Left ventricle myocardium superior (tissue), 1 donor: ENCODE data around the gene ENGASE. TPM values are rescaled to one million over a fixed set of nuclear protein-coding genes. Genes with fewer than 3 reads are reported as not detected.
A peak's percentile ranks its signal among the peaks of the same experiment; 100 is the strongest.
"Not testable (repeated sequence)": the region's sequence is repeated elsewhere in the genome, so short reads cannot be mapped to it uniquely, and the experiment has no call there.

Experiments used
- ATAC-seq: fragments of 200-7000 bp; cut with Tn5 transposase; one replicate; pipeline ENCODE4 v1.9.1; 2020; ENCODE audit warnings: mild to moderate bottlenecking, moderate library complexity
- DNase-seq: peaks from one replicate; pipeline ENCODE4 v3.0.0-alpha.2; 2020
- intact Hi-C: fragments of 100-400 bp; cut with micrococcal nuclease; formaldehyde crosslinking; loops from one replicate; pipeline ENCODE4 v1.11.0; 2022
- total RNA-seq: library from RNA; stranded (reverse); fragmentation: NEBNext Ultra II Directional; extraction: Animal tissue kit (Norgen Biotek cat#: 25700); gene quantifications from one replicate; pipeline ENCODE4 v1.2.1, GENCODE V29; 2021
- donor health status: DM: no; HTN: yes; CAD: no; lungs with severe emphysema.

Gene ENGASE
- total RNA-seq, 1 donor from 2014 or later: 32.8 TPM

DNA sequence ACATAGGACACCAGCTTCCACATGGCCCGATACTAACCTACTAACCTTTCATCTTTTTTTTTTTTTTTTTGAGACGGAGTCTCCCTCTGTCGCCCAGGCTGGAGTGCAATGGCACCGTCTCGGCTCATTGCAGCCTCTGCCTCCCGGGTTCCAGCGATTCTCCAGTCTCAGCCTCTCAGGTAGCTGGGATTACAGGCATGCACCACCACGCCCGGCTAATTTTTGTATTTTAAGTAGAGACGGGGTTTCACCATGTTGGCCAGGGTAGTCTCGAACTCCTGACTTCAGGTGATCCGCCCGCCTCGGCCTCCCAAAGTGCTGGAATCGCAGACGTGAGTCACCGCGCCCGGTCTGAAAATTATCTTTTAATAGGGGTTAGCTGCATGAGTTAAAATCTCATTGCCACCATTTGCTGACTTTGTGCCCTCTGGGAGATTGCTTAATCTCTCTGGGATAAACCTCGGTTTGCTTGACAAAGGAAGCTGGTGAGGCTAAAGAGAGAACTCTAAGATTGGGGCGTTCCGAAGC is 439 bp upstream of the ENGASE start:
- DNase-seq, ATAC-seq, intact Hi-C loops: not testable (repeated sequence)

GRCh38 chr17:79075446-79075750 is 774 bp downstream of the ENGASE start:
- intact Hi-C loops: no loop called here
- DNase-seq: no peak
- peak; percentile 18 for ATAC-seq

GRCh38 chr17:79075861-79076406 is 1.3 kb downstream of the ENGASE start:
- ATAC-seq: no peak
- intact Hi-C loops: no loop called here
- DNase-seq: no peak

GRCh38 chr17:79077587-79077986 is 3.0 kb downstream of the ENGASE start:
- ATAC-seq (no peak), DNase-seq (no peak)
- intact Hi-C loops: no loop called here

DNA sequence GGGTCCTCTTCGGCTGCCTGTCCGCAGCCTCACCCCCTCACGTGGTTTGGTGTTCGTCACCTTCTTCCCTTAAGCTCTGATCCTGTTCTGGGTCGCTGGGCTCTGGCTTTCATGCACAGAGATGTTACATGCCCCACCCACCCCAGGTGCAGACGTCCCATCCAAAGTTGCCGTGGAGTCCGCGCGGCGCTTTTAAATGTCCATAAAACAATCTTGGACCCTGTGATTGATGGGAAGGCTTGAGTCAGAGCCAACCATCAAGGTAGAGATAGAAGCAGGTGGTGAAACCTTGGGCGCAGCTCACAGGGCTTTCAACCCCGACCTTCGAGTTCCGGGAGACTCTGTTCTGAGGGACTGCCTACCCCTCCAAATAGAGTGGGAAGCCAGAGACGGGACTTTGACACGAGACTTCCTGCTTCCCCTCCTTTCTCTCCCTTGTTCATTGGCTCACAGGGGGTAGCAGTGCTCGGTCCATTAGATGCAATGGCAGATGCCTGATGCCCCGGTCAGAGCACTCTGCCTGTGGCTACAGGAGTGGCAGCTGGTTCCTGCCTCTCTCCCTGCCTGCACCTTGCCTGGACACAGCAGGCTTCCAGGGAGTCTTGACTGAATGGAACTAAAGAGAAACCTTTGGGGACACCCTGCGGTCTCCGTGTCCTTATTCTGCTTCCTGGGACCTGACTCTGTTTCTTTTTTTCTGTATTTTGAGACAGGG is 4.0 kb downstream of the ENGASE start:
- no peak for ATAC-seq
- intact Hi-C loops: no loop called here
- no peak for DNase-seq

DNA sequence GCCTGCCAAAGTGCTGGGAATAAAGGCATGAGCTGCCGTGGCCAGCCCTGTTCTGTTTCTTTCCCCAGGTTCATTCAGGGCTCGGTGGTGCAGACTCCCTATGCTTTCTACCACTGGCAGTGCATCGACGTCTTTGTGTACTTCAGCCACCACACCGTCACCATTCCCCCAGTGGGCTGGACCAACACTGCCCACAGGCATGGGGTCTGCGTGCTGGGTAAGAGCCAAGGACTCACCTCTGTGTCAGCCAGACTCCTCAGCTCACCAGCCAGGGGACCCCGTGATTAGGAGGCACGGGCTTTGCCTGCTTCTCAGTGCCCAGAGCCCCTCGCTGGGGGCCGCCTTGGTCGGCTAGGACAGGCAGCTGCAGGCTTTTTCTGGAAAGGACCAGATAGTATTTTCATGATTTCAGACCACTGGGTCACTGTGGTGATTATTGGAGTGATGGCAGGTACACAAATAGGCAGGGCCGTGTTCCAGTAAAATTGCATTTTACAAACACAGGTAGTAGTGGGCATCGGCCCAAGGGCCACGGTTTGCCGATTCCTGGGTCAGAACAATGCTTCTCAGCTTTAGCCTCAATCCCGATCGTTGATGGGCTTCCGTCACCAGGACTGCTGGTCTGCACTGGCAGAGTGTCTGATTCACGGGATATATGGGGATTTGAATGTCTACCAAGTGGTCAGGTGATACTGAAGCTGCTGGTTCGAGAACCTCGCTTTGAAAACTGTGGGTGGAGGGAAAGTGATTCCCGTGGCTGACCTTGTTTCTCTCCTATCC is 5.0 kb downstream of the ENGASE start:
- ATAC-seq (no peak), DNase-seq (no peak)
- intact Hi-C loops: no loop called here

GRCh38 chr17:79080349-79080748 is 5.7 kb downstream of the ENGASE start:
- no peak for ATAC-seq
- intact Hi-C loops: no loop called here
- no peak for DNase-seq

DNA sequence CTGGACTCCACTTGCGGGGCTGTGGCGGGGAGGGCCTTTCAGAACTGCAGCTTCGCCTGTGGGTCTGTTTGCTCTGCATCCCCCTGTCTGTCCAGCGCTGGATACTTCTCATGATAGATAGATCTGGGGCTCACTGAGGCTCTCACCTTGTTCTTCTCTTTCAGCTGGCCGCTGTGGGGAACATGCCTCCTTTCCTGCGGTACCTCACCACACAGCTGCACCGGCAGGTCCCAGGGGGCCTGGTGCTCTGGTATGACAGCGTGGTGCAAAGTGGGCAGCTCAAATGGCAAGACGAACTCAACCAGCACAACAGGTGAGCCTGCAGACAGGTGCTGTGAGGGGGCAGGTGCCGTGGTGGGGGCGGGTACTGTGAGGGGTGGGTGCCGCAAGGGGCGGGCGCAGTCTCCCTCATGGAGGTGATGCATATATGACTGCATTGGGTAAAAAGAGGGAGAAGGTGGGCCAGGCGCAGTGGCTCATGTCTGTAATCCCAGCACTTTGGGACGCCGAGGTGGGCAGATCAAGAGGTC is 6.2 kb downstream of the ENGASE start:
- ATAC-seq (no peak), DNase-seq (no peak)
- intact Hi-C loops: no loop called here

GRCh38 chr17:79081571-79082276 is 7.1 kb downstream of the ENGASE start:
- ATAC-seq (peak; percentile 34), DNase-seq (peak; percentile 51)
- intact Hi-C loops: no loop called here

GRCh38 chr17:79082311-79083190 is 7.9 kb downstream of the ENGASE start:
- ATAC-seq (peak; percentile 58), DNase-seq (peak; percentile 67)
- intact Hi-C loops: no loop called here

- peak; percentile 20 for DNase-seq
- intact Hi-C loops: no loop called here
- ATAC-seq: no peak
Observed at GRCh38 chr17:79083191-79083971, 8.8 kb downstream of the ENGASE start.

- ATAC-seq (no peak), DNase-seq (peak; percentile 18)
- intact Hi-C loops: no loop called here
Observed at GRCh38 chr17:79084291-79085153, 9.9 kb downstream of the ENGASE start.

DNA sequence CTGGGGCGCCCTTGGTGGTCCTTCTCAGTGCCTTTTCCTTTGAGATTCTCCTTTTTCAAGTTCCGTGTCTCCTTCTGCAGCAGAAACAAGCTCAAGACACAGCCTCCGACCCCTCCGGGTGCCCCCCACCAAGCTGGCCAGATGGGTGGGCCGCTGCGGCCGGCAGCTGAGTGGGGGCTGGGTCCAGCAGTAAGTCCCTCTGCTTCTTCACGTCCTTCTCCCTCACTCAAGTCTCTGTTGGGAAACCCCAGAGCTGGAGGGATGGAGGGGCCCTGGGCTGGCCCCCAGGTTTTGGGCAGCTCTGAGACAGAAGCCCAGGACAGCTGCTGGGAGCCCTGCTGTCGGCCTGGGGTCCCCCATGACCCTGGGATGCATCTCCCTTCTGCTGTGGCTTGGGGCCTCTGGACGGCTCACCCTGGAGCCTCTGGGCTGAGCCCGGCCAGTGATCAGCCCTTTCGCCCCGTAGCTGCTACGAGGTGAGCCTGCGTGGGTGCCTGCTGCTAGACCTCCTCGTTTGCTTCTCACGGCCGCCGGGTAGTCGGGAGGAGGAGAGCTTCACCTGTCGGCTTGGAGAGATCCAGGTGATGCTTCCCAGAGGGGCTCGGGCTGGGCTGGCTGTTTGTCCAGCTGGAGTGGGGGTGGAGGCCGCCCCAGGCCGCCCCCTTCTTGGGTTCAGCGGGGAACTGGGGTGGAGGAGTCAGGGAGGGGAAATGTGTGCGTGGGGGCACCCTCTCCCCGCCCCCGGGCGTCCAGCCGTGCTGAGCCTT is 10.7 kb downstream of the ENGASE start:
- ATAC-seq: no peak
- DNase-seq: peak; percentile 23
- intact Hi-C loops: no loop called here

- intact Hi-C loops: no loop called here
- DNase-seq (peak; percentile 25), ATAC-seq (no peak)
Observed at GRCh38 chr17:79085921-79086551, 11.4 kb downstream of the ENGASE start.

DNA sequence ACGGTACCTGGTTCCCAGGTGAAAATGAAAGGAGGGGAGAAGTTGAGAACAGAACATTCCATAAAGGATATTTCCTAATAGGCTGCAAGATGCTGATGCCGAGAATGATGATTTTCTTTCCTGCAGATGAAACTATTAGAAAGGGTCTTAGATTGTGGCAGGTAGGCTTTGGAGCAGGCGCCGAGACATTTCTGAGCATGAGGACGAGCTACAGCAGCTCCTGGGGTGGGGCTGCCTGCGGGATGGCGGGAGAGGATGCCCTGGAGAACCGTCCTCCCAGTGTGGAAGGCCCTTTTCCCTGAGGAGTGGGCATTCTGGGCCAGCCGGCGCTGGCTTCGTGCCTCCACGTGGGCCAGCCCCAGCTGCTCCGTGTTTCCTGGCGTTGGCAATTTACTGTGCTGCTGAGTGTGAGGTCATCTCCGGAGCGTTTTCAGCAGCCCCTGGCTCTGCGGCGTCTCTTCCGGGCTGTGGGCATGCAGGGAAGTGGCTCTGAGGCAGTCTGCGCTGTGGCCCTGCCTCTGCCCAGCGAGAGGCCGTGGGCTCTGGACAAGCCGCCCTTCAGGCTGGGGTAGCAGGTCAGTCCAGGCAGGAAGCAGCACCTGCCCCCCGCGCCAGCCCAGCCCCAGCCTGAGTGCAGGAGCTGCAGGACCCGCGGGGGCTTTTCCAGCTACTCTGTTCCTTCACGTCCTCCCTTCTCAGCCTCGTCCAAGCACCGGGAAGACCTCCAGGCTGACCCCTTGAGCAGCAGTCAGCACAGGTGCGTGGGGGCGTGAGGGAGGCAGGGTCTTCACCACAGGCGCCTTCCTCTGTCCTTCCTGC is 12.2 kb downstream of the ENGASE start:
- intact Hi-C loops: no loop called here
- DNase-seq (peak; percentile 26), ATAC-seq (no peak)
